Right ventricle myocardium superior (tissue), 1 donor: Measurements from ENCODE around the gene S100A2. TPM values are rescaled to one million over a fixed set of nuclear protein-coding genes. Genes with fewer than 3 reads are reported as not detected.

Source experiments
- ATAC-seq: fragments of 200-7000 bp; cut with Tn5 transposase; one replicate; pipeline ENCODE4 v1.9.1; 2020; ENCODE audit warnings: mild to moderate bottlenecking; ENCODE audit not compliant: poor library complexity
- DNase-seq: peaks from one replicate; pipeline ENCODE4 v3.0.0-alpha.2; 2020
- intact Hi-C: fragments of 100-400 bp; cut with DNase I; formaldehyde crosslinking; loops from one replicate; pipeline ENCODE4 v1.11.2; 2022
- total RNA-seq: library from RNA; stranded (reverse); fragmentation: NEBNext Ultra II Directional; extraction: Animal tissue kit (Norgen Biotek cat#: 25700); gene quantifications from one replicate; pipeline ENCODE4 v1.2.1, GENCODE V29; 2021
- donor health status: DM: no; HTN: yes; CAD: no; lungs with severe emphysema.

S100A2 gene
- total RNA-seq, 1 donor from 2014 or later, result 2.3 TPM

DNA sequence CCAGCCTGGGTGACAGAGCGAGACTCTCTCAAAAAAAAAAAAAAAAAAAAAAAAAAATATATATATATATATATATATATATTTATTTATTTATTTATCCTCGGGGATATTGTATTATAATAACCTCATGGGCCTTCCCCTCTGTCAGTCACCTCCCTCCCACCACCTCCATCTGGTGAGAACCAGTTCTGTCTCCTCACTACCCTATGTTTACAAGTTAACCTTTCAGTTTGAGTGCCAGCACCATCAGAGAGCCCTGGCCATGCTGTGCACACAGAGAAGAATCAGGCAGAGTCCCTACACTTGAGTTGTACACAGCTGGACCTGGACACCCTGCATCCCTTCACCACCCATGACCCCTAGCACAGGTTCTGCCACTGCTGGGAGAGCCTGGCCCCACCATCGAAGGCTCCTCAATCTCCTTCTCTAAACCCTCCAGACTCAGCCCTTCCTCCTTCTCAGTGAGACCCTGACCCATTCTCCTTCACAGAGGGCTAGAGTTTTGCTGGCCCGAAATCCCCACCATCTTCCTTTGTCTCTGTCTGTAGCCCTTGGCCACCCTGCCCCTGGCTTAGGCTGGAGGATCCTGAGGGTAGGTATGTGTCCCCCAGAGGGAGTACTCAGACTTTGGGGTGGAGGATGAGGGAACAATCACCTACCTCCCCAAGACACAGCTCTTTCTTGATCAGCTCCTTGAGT, 26.1 kb downstream of the S100A2 start:
- no peak for DNase-seq
- ATAC-seq, result no peak
- intact Hi-C loops, result loop anchor here (10.0 kb wide), 1 partner anchor 445 kb away; the partner anchor contains the start of gene RAB13

DNA sequence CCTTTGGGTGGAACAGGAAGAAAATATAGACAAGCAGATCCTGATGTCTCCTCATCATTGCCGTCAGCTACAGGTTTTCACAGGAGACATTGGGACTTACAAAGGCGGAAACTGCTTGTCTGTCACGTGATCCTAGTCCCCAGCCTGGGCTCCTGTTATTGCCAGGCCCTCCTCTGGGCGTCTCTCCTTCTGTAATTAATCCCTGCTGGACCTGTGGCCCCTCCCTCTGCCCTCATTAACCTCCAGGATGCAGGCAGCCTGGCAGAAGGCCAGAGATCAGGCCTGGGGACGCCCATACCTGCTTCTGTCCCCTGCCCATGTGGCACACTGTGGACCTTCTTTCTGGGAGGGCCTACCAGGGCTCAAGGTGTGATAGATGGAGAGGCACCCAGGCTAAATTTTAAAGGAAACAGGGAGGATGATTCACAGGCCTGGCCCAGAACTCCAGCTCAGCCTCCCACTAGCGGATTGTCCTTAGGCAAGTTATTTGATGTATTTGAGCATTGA, 27.3 kb downstream of the S100A2 start:
- DNase-seq (no peak), ATAC-seq (no peak)
- intact Hi-C loops, result loop anchor here (10.0 kb wide), 1 partner anchor 446 kb away; the partner anchor contains the start of gene RAB13

DNA sequence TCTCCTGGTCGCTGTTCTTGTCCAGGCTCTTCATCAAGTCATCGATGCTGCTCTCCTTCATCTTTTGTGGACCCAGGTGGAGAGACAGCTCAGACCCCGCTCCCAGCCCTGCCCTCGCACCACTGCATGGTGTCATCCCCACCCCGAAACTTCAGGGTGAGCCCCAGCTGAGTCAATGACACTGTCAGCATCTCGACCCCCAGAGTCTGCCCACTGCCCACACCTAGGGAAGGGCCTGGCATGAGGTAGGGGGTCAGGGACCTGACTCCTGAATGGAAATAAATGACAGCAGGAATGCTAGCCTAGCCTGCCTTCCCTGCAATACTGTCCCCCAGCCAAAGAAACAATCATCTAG, 28.3 kb downstream of the S100A2 start:
- intact Hi-C loops, result loop anchor here (10.0 kb wide), 1 partner anchor 447 kb away; the partner anchor contains the start of gene RAB13
- DNase-seq (no peak), ATAC-seq (no peak)

DNA sequence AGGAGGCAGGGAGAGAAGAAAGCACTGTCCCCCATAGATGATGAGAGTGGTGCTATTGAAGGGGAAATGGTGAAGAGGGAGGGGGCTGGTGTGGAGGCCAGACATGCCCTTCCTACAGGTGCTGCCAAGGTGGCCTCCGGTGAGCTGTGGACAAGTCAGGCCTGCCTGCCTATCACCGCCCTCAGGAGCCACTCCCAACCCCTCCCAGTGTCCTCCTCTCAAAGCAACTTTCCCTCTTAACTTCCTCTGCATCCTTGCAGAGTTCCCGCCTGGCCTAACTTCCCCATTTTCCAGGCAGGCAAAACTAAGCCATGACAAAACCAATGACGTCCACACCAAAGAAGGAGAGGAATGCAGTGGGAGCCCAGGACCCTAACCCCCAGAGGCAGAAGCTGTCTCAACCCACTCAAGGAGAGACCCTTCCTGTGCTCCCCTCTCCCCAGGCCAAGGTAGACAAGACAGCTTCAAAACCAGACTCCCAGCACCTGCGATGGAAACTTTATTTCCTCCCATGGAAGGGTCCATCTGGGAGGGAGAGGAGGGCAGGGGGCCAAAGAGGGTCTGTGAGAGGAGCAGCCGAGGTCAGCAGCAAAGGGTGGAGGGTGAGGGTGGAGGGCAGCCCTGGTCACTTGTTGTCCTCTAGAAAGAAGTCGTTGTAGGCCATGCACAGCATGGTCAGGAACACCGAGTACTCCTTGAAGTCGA, 28.8 kb downstream of the S100A2 start:
- no peak for DNase-seq
- peak; percentile 7 for ATAC-seq
- intact Hi-C loops, result loop anchor here (10.0 kb wide), 1 partner anchor 448 kb away; the partner anchor contains the start of gene RAB13

DNA sequence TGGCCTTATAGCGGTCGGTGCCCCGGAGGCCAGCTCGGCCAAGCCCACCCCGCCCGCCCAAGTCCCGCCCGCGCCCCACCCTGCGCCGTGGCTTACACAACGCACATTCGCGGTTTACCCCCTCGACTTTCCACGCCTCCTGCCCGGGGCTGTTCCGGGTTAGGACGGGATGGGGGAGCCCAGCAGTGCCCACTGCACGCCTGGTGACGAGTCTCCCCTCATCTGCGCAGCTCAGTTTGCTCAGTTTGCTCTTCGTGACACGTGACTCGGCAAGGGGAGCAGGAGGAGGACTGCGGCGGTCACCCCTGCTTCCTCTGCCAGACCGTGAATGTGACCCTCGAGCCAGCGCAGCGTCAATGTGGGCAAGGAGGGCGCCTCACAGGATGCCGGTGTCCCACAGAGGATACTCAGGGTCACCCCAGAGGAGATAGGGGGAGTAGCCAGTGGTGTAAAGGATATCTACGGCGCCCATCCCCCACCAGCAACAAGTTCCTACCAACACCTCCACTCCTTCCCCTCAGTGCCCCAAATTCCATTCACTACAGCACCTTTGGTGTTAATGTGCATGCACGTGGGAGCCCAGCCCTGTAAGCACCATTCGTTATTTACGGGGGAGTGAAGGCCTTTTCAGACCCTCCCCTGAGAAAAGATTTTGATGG, 29.5 kb downstream of the S100A2 start:
- ATAC-seq (peak; percentile 82), DNase-seq (peak; percentile 94)
- intact Hi-C loops, result loop anchor here (10.0 kb wide), 1 partner anchor 449 kb away; the partner anchor contains the start of gene RAB13

DNA sequence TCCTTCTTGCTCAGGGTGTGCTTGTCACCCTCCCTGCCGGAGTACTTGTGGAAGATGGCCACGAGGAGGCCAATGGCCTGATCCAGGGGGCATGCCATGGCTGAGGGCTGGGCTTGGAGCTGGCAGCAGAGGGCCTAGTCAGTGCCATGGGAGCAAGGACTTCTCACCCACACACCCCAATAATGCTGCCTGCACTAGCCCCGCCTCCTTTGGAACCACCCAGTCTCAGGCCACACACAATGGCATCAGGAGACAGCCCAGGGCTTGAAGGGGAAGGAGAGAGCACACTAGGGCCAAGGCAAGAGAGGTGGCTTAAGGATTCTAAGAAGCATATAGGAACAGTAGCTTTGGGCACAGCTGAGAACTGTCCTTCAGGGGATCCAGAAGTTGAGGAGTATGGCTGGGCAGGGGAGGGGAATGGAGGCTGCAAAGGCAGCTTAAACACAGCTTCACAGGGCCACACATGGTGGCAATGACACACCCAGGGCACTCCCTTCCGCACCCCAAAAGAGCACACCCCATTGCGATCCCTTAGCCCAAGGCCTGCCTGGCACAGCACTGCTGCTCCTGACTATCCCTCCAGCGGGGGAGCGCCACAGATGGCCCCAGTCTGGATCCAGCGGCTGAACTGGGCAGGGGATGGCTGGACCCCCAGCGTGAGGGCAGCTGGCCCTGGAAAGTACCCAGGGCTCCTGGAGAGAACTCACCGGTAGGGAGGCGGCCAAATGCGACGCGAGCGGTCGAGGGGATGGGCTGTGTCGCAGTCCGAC, 30.2 kb downstream of the S100A2 start, which contains the start of gene S100A6:
S100A6 (minus strand) TSS at position 750 of the 770 bp plus-strand sequence; CDS start at position 98, 652 bp downstream.
- ATAC-seq, result peak; percentile 65
- intact Hi-C loops, result loop anchor here (10.0 kb wide), 1 partner anchor 449 kb away; the partner anchor contains the start of gene RAB13
- DNase-seq, result peak; percentile 80

DNA sequence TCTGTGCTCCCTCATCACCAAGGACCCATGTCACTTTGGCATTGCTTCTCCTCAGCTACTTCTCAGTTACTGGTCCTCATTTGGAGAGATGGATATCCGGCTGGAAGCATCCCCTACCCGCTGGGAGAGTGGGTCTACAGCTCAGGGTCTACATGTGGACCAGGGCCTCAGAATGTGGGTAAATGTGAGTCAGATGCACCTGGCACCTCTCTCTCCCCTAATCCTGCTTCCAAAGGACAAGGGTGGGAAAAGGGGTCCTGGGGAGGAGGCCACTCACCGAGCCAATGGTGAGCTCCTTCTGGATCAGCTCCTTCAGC, 30.8 kb downstream of the S100A2 start:
- no peak for ATAC-seq
- DNase-seq, result no peak
- intact Hi-C loops, result loop anchor here (5.0 to 10.0 kb wide), 2 partner anchors 142 to 450 kb away; partner anchors contain the start of genes NPR1 and RAB13

DNA sequence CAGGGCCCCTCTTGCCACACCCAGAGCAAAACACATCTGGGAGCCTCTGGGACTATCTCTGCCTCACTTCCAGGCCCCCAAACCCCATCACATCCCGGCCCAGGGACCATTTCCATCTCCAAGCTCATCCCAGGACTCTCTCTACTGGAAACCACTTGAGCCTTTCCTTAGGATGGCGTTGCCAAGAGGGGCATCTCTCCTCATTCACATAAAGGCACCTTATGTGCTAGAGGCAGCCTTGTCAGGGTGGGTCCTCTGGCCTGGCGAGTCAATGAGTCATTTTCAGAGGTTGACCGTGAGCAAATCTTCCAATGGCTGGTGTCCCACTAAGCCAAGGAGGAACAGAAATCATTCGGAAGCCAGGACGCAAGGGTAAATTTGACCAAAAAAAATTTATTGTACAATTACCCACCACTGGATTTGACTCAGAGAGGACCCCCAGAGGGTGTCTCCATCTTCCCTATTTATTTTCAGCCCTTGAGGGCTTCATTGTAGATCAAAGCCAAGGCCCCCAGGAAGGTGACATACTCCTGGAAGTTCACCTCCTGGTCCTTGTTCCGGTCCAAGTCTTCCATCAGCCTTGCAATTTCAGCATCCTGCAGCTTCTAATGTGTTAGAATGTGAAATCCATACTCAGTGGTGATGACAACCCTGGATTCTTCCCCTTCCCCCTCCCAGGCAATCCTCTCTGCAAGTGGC, 31.3 kb downstream of the S100A2 start:
- ATAC-seq, result no peak
- intact Hi-C loops, result loop anchor here (5.0 to 10.0 kb wide), 2 partner anchors 143 to 450 kb away; partner anchors contain the start of genes NPR1 and RAB13
- no peak for DNase-seq

DNA sequence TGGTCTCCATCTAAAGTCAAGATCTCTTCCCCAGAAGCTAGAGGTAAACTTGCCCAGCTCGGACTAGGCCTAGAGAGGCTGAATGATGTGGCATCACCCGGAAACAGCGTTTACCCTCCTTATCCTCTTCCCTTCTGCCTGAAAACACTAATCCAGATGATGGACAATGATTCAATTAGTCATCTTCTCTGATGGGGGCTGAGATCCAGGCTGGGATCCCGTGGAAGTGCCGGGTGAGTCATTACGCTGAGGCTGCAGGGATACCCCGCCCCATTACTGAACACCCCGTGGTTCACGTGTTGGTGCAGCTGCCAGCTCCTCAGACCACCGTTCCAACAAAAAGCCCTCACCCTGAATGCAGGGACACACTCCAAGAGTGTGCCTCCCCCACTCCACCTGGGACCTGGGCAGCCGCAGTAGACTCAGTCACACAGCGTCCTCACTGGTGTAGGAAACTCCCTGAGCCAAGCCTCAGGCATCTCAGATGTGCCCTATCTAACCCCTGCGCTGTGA, 31.9 kb downstream of the S100A2 start:
- ATAC-seq (peak; percentile 20), DNase-seq (peak; percentile 64)

DNA sequence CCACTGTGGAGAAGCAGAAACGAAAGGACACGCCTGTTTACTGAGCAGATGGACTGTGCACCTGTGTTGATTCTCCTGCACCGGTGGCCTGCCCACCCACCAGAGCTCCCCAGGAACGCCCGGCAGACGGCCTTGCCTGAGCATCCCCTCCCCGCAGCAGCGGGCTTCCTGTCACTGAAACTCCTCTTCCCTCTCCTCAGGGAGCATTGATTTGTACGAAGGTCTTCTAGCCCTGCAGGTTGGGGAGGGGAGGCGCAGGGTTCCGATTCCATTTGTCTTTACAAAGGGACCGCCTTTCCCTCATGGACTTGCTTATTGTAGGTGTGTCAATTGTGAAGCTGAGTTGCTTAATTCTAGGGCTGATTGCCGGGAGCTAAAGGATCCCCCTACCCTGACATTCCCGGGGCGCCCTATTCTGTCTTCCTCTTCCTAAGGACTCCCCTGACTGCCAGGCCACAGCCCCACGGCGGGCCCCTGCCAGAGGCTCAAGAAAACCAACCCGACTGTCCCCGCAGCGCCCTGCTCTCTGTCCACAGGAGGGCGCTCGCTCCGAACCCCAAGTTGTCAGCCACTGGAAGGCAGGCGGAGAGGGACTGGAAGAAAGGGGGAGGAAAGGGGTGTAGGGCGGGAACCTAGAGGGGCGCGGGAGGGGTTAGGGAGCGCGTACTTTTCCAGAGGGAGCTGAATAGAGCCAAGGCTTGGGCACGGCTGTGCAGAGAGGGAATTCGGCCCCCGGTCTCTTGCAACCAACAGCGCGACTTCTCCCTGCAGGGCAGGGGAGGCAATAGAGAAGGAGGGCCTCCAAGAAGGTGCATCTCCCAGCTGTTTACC, 32.7 kb downstream of the S100A2 start:
- ATAC-seq (peak; percentile 56), DNase-seq (peak; percentile 92)
- intact Hi-C loops, result loop anchor here (2.0 to 10.0 kb wide), 3 partner anchors 36 to 452 kb away; partner anchors contain the start of genes NPR1 and RAB13

More for the DNA sequence above, 31.9 kb downstream of the S100A2 start:
- intact Hi-C loops, result loop anchor here (2.0 to 10.0 kb wide), 3 partner anchors 35 to 451 kb away; partner anchors contain the start of genes NPR1 and RAB13

DNA sequence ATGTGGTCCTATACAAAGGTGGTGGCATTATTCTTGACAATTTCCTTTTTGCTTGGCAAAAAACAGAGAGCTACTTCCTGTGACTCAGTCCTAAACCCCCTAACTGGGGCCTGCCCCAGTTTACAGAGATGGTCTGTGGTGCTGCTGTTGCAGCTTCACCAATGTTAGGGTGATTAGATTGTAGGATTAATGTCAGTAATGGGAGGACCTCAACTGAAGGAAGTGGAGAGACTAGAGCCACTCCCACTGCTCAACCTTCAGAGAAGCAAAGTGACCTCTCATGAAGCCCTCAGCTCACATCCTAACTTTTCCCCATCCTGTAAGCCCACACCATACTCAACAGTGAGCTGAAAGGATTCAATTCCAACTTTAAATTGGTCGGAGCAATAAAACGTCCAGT, 33.5 kb downstream of the S100A2 start:
- DNase-seq (no peak), ATAC-seq (no peak)
- intact Hi-C loops, result loop anchor here (2.0 to 10.0 kb wide), 3 partner anchors 37 to 453 kb away; partner anchors contain the start of genes NPR1 and RAB13

DNA sequence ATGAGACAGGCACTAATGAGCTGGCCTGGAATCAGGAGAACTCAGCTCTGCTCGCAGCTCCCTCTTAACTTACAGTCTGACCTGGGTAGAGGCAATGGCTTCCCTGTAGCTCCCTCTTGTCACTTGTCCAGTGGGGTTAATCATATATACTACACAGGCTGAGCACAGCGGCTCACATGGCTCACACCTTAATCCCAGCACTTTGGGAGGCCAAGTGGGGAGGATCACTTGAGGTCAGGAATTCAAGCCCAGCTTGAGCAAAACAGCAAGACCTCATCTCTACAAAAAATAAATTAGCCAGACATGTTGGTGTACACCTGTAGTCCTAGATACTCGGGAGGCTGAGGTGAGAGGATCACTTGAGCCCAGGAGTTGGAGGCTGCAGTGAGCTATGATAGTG, 34.0 kb downstream of the S100A2 start:
- ATAC-seq (no peak), DNase-seq (no peak)
- intact Hi-C loops, result loop anchor here (2.0 to 10.0 kb wide), 3 partner anchors 37 to 453 kb away; partner anchors contain the start of genes NPR1 and RAB13

DNA sequence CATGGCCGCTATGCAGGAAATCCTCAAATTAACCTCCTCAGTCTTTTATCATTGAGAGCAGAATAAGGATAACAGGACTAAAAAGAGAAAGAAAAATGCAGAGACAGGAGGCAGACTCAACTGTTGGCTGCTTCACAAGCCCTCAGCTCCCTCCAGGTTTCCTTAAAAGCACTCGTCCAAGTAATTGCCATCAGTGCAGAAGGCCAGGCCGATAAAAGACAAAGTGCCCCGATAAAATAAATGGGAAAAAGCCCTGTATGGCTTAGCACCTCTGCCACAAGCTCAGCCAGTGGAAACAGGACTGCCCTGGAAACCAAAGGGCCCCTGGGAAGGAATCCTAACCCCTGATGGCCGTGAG, 38.0 kb downstream of the S100A2 start:
- no peak for DNase-seq
- no peak for ATAC-seq
- intact Hi-C loops, result no loop called here

DNA sequence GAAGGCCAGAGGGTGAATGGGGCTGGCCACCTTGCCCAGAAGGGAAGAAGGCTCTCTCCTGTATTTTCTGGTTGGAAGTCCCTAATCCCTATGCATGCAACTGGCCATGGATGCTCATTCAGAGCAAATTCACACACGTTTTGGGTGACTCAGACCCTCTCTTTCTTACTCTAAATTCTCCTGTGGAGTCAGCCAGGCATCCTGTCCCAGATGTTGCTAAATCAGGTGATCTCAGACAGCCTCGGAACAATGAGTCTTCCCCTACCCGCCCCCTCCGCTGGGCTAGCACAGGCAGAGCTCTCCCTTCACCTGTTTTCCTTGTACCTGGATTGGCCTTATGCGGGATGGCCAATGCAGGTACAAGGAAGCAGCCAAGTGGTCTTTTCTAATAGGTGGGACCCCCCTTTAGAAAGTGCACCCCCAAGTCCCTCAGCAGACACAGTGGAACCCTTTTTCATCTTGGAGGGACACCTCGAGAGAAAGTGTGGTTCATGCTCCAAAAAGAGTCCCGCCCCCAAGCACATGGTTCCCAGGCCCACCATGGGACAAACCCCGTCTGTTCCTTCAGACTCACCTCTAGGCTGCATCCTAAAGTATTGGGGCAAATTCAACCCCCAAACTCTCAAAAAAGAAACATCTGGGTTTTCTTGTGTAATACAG, 38.5 kb downstream of the S100A2 start:
- ATAC-seq (no peak), DNase-seq (no peak)
- intact Hi-C loops, result no loop called here

DNA sequence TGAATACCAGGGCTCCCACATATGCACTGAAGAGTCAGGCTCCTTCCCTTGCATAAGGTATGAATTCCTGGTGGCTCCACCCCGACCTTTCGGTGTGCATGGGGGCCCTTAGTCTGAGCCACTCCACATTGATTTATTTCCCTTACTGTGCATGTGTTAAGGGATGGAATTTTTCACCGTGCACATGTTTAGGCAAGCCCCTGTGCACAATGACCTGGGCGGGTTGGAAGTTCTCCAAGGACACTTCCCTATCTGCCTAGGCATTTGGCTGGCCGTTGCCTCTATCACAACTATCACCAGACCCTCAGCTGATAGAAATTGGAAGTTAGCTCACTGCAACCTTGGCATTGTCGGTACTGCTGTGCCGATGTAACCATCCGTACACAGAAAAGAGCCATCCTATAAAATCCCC, 39.5 kb downstream of the S100A2 start:
- DNase-seq (no peak), ATAC-seq (peak; percentile 67)
- intact Hi-C loops, result no loop called here
